DOHH2 (cell line): ENCODE results near the gene GNG4.

Source experiments
- H3F3A ChIP-seq: fragments of 200-600 bp; sonication (generic), shearing (Covaris generic); 2 replicates; pipeline ENCODE4 v1.6.0; 2016; ENCODE audit warnings: antibody characterized with exemption, mild to moderate bottlenecking; ENCODE audit not compliant: control insufficient read depth, insufficient read depth
- H3K27ac ChIP-seq: fragments of 200-600 bp; sonication (generic); 2 replicates; pipeline ENCODE4 v1.5.1; 2014; ENCODE audit warnings: low read depth, mild to moderate bottlenecking, low read length, moderate library complexity
- H3K27me3 ChIP-seq: fragments of 200-600 bp; sonication (generic); 2 replicates; pipeline ENCODE4 v1.6.1; 2014; ENCODE audit warnings: mild to moderate bottlenecking, low read length, mixed read lengths; ENCODE audit not compliant: control insufficient read depth
- H3K36me3 ChIP-seq: fragments of 200-600 bp; sonication (generic); 2 replicates; pipeline ENCODE4 v1.6.1; 2014; ENCODE audit warnings: mild to moderate bottlenecking, low read length, moderate library complexity, mixed read lengths; ENCODE audit not compliant: control insufficient read depth
- H3K4me1 ChIP-seq: fragments of 200-600 bp; sonication (generic); 2 replicates; pipeline ENCODE4 v1.6.1; 2014; ENCODE audit warnings: mild to moderate bottlenecking, low read length, mixed read lengths; ENCODE audit not compliant: control insufficient read depth
- H3K4me2 ChIP-seq: fragments of 200-600 bp; sonication (generic); 2 replicates; pipeline ENCODE4 v1.6.0; 2014; ENCODE audit warnings: mild to moderate bottlenecking, low read length, moderate library complexity
- H3K4me3 ChIP-seq: fragments of 200-600 bp; sonication (generic); 2 replicates; pipeline ENCODE4 v1.5.1; 2014; ENCODE audit warnings: mild to moderate bottlenecking, low read length, mixed read lengths
- H3K79me2 ChIP-seq: fragments of 200-600 bp; sonication (generic); 2 replicates; pipeline ENCODE4 v1.6.1; 2014; ENCODE audit warnings: mild to moderate bottlenecking, low read length, mixed read lengths; ENCODE audit not compliant: control insufficient read depth
- H3K9me2 ChIP-seq: fragments of 200-600 bp; sonication (generic); replicated peaks from 2 replicates; pipeline ENCODE4 v1.6.1; 2014; ENCODE audit warnings: mild to moderate bottlenecking, low read length, mixed read lengths; ENCODE audit not compliant: control insufficient read depth
- H3K9me3 ChIP-seq: fragments of 200-600 bp; sonication (generic); 2 replicates; pipeline ENCODE4 v1.6.1; 2014; ENCODE audit warnings: antibody characterized with exemption, low read length, mixed read lengths; ENCODE audit not compliant: control insufficient read depth, insufficient read depth
- H4K20me1 ChIP-seq: fragments of 200-600 bp; sonication (generic); 2 replicates; pipeline ENCODE4 v1.6.0; 2014; ENCODE audit warnings: low read depth, mild to moderate bottlenecking, antibody characterized with exemption, low read length, moderate library complexity; ENCODE audit not compliant: control insufficient read depth, insufficient read depth
- CTCF ChIP-seq: fragments of 200-600 bp; sonication (generic); IDR thresholded peaks from one replicate; pipeline ENCODE4 v1.5.1; 2014; ENCODE audit warnings: antibody characterized with exemption, mild to moderate bottlenecking, low read depth, low read length; ENCODE audit not compliant: poor library complexity, severe bottlenecking
- EZH2phosphoT487 ChIP-seq: fragments of 200-600 bp; sonication (generic); IDR thresholded peaks from 2 replicates; pipeline ENCODE4 v1.6.1; 2017; ENCODE audit warnings: borderline replicate concordance, mild to moderate bottlenecking, antibody characterized with exemption, low read length, moderate library complexity, mixed read lengths

GNG4 gene

GRCh38 chr1:235562589-235562988, 87.0 kb downstream of the GNG4 start:
- Histone ChIP-seq H3K9me3 (no peaks in the 10 kb centered on the region), H3K36me3 (no peaks in the 10 kb centered on the region), H3K4me3 (no peak overlapping the region), H3K4me1 (peaks cover 2% of the 10 kb centered on the region; the same call in 1 of the 2 replicates), H3K9me2 (no peaks in the 10 kb centered on the region), H3K4me2 (no peak overlapping the region), H4K20me1 (no peaks in the 10 kb centered on the region), H3K79me2 (no peaks in the 10 kb centered on the region), H3K27ac (no peak overlapping the region), H3K27me3 (no peaks in the 10 kb centered on the region), H3F3A (no peaks in the 10 kb centered on the region)
- TF ChIP-seq EZH2phosphoT487: no peak
- no peak for TF ChIP-seq CTCF

- H3K36me3 ChIP-seq: no peaks in the 10 kb centered on the region
- H3F3A ChIP-seq: no peaks in the 10 kb centered on the region
- TF ChIP-seq CTCF (no peak), EZH2phosphoT487 (no peak)
- no peaks in the 10 kb centered on the region for H4K20me1 ChIP-seq
- no peaks in the 10 kb centered on the region for H3K9me2 ChIP-seq
- H3K4me1 ChIP-seq: no peaks in the 10 kb centered on the region
- H3K27ac ChIP-seq: no peak overlapping the region
- no peaks in the 10 kb centered on the region for H3K27me3 ChIP-seq
- H3K79me2 ChIP-seq: no peaks in the 10 kb centered on the region
- H3K9me3 ChIP-seq: no peaks in the 10 kb centered on the region
- no peak overlapping the region for H3K4me3 ChIP-seq
- H3K4me2 ChIP-seq: no peak overlapping the region
These were observed 90.9 kb downstream of the GNG4 start for GRCh38 chr1:235558621-235559169.

- Histone ChIP-seq H3K27ac (no peak overlapping the region), H3K4me2 (no peak overlapping the region), H3K9me3 (no peaks in the 10 kb centered on the region), H3K9me2 (no peaks in the 10 kb centered on the region), H3F3A (no peaks in the 10 kb centered on the region), H3K4me1 (no peaks in the 10 kb centered on the region), H3K36me3 (no peaks in the 10 kb centered on the region), H4K20me1 (no peaks in the 10 kb centered on the region), H3K4me3 (no peak overlapping the region), H3K79me2 (no peaks in the 10 kb centered on the region), H3K27me3 (no peaks in the 10 kb centered on the region)
- TF ChIP-seq EZH2phosphoT487 (no peak), CTCF (peak; percentile 59)
These were observed 92.1 kb downstream of the GNG4 start for GRCh38 chr1:235557495-235557894.

- H3K36me3 ChIP-seq: no peaks in the 10 kb centered on the region
- TF ChIP-seq CTCF (no peak), EZH2phosphoT487 (no peak)
- no peaks in the 10 kb centered on the region for H3K79me2 ChIP-seq
- no peaks in the 10 kb centered on the region for H3K9me2 ChIP-seq
- no peaks in the 10 kb centered on the region for H3K9me3 ChIP-seq
- no peak overlapping the region for H3K4me3 ChIP-seq
- H3K4me2 ChIP-seq: no peak overlapping the region
- H3F3A ChIP-seq: no peaks in the 10 kb centered on the region
- H3K4me1 ChIP-seq: no peaks in the 10 kb centered on the region
- H4K20me1 ChIP-seq: no peaks in the 10 kb centered on the region
- no peak overlapping the region for H3K27ac ChIP-seq
- no peaks in the 10 kb centered on the region for H3K27me3 ChIP-seq
These were observed 92.8 kb downstream of the GNG4 start for GRCh38 chr1:235556807-235557206.
